ENCODE measurements around the gene ESPN.

GRCh38 chr1:6466751-6467150 is 42.2 kb downstream of the ESPN start:
- TF ChIP-seq EZH2 (IDR thresholded peaks at IDR 0.05; ENCODE audit: low read depth, low read length, severe bottlenecking) (no peak), POLR2AphosphoS5 (IDR thresholded peaks at IDR 0.05; ENCODE audit: low read depth, low read length) (no peak), ZNF274 (IDR thresholded peaks at IDR 0.05; ENCODE audit: borderline replicate concordance, extremely low read depth, low read length) (no peak), BRCA1 (IDR thresholded peaks at IDR 0.05; ENCODE audit: low read depth, low read length) (no peak), CTCF (IDR thresholded peaks at IDR 0.05; ENCODE audit: control extremely low read depth in 1 of 3, insufficient read depth in 1 of 3, low read depth in 1 of 3, low read length in 3 of 3) (no peak), CHD2 (IDR thresholded peaks at IDR 0.05; ENCODE audit: low read length) (no peak), EP300 (IDR thresholded peaks at IDR 0.05; ENCODE audit: borderline replicate concordance in 1 of 2, low read depth in 2 of 2, low read length in 2 of 2) (no peak), ASH2L (IDR thresholded peaks at IDR 0.05; ENCODE audit: low read length) (no peak), SP4 (IDR thresholded peaks at IDR 0.05; ENCODE audit: low read length) (no peak), JUND (IDR thresholded peaks at IDR 0.05; ENCODE audit: low read length) (no peak)

Data from H1 (cell line).